ENCODE data around the gene MTUS2.

Gene MTUS2

GRCh38 chr13:28867564-28867963 is 47.4 kb downstream of the MTUS2 start:
- Mint-ChIP-seq H3K4me3 (no peak overlapping the region), H3K36me3 (peaks cover 2 to 4% of the 10 kb centered on the region in 2 donors), H3K27ac (no peak overlapping the region), H3K27me3 (peaks cover 4 to 8% of the 10 kb centered on the region in 2 donors), H3K9me3 (peaks cover 9 to 10% of the 10 kb centered on the region in 2 donors), H3K4me1 (no peaks in the 10 kb centered on the region)
- no peak for ATAC-seq (replicated peaks)
- DNase-seq, result no peak

- Mint-ChIP-seq H3K4me3 (no peak overlapping the region), H3K27ac (no peak overlapping the region), H3K27me3 (peaks cover 8 to 11% of the 10 kb centered on the region in 2 donors), H3K36me3 (peaks cover 2 to 4% of the 10 kb centered on the region in 2 donors), H3K4me1 (no peaks in the 10 kb centered on the region), H3K9me3 (peaks cover 13 to 19% of the 10 kb centered on the region in 2 donors)
- ATAC-seq (replicated peaks) (no peak), DNase-seq (no peak)
Observed at GRCh38 chr13:28872427-28873176, 52.5 kb downstream of the MTUS2 start.

- no peak overlapping the region for H3K4me3 Mint-ChIP-seq
- peaks cover 11% of the 10 kb centered on the region in 2 donors for H3K27me3 Mint-ChIP-seq
- no peaks in the 10 kb centered on the region for H3K4me1 Mint-ChIP-seq
- H3K36me3 Mint-ChIP-seq, result peaks cover 2 to 4% of the 10 kb centered on the region in 2 donors
- H3K27ac Mint-ChIP-seq, result no peak overlapping the region
- no peak for ATAC-seq (replicated peaks)
- H3K9me3 Mint-ChIP-seq, result peaks cover 16 to 23% of the 10 kb centered on the region in 2 donors
- no peak for DNase-seq
Observed at GRCh38 chr13:28875846-28876615, 55.9 kb downstream of the MTUS2 start.

GRCh38 chr13:28877408-28877807 is 57.3 kb downstream of the MTUS2 start:
- H3K27ac Mint-ChIP-seq, result no peak overlapping the region
- ATAC-seq (replicated peaks), result no peak
- H3K4me3 Mint-ChIP-seq, result no peak overlapping the region
- DNase-seq, result no peak
- H3K27me3 Mint-ChIP-seq, result peaks cover 11% of the 10 kb centered on the region in 2 donors
- peaks cover 10 to 14% of the 10 kb centered on the region in 2 donors for H3K9me3 Mint-ChIP-seq
- no peaks in the 10 kb centered on the region for H3K4me1 Mint-ChIP-seq
- no peaks in the 10 kb centered on the region for H3K36me3 Mint-ChIP-seq

- Mint-ChIP-seq H3K36me3 (no peaks in the 10 kb centered on the region), H3K27ac (no peak overlapping the region), H3K9me3 (peaks cover 0 to 2% of the 10 kb centered on the region in 2 donors), H3K27me3 (no peaks in the 10 kb centered on the region), H3K4me1 (no peaks in the 10 kb centered on the region), H3K4me3 (no peak overlapping the region)
- ATAC-seq (replicated peaks) (no peak), DNase-seq (no peak)
Observed at GRCh38 chr13:28885181-28885580, 65.0 kb downstream of the MTUS2 start.

GRCh38 chr13:28889086-28889732 is 69.1 kb downstream of the MTUS2 start:
- Mint-ChIP-seq H3K27me3 (peaks cover 12 to 20% of the 10 kb centered on the region in 2 donors), H3K27ac (no peak overlapping the region), H3K4me3 (no peak overlapping the region), H3K9me3 (no peaks in the 10 kb centered on the region), H3K36me3 (no peaks in the 10 kb centered on the region), H3K4me1 (no peaks in the 10 kb centered on the region)
- DNase-seq (no peak), ATAC-seq (replicated peaks) (no peak)

GRCh38 chr13:28890712-28891111 is 70.6 kb downstream of the MTUS2 start:
- no peak overlapping the region for H3K4me3 Mint-ChIP-seq

GRCh38 chr13:28918030-28918429 is 97.9 kb downstream of the MTUS2 start:
- Mint-ChIP-seq H3K4me1 (no peaks in the 10 kb centered on the region), H3K9me3 (peaks cover 36 to 40% of the 10 kb centered on the region in 2 donors), H3K4me3 (no peak overlapping the region), H3K27me3 (peaks cover 29 to 30% of the 10 kb centered on the region in 2 donors), H3K36me3 (peaks cover 2 to 3% of the 10 kb centered on the region in 2 donors), H3K27ac (no peak overlapping the region)
- no peak for ATAC-seq (replicated peaks)
- no peak for DNase-seq

More at GRCh38 chr13:28890712-28891111, 70.6 kb downstream of the MTUS2 start:
- Mint-ChIP-seq H3K9me3 (no peaks in the 10 kb centered on the region), H3K4me1 (no peaks in the 10 kb centered on the region), H3K36me3 (no peaks in the 10 kb centered on the region), H3K27ac (no peak overlapping the region), H3K27me3 (peaks cover 12 to 20% of the 10 kb centered on the region in 2 donors)
- DNase-seq (no peak), ATAC-seq (replicated peaks) (no peak)

- peaks cover 2 to 3% of the 10 kb centered on the region in 2 donors for H3K36me3 Mint-ChIP-seq
- H3K27me3 Mint-ChIP-seq, result peaks cover 17 to 22% of the 10 kb centered on the region in 2 donors
- H3K4me3 Mint-ChIP-seq, result no peak overlapping the region
- ATAC-seq (replicated peaks) (no peak), DNase-seq (no peak)
- H3K27ac Mint-ChIP-seq, result no peak overlapping the region
- H3K9me3 Mint-ChIP-seq, result peaks cover 17 to 26% of the 10 kb centered on the region in 2 donors
- H3K4me1 Mint-ChIP-seq, result no peaks in the 10 kb centered on the region
Observed at GRCh38 chr13:28922341-28922740, 102.2 kb downstream of the MTUS2 start.

GRCh38 chr13:28935104-28935503 is 115.0 kb downstream of the MTUS2 start:
- ATAC-seq (replicated peaks) (no peak), DNase-seq (no peak)
- Mint-ChIP-seq H3K27me3 (peaks cover 12 to 41% of the 10 kb centered on the region in 2 donors), H3K27ac (no peak overlapping the region), H3K36me3 (no peaks in the 10 kb centered on the region), H3K4me1 (no peaks in the 10 kb centered on the region), H3K4me3 (no peak overlapping the region), H3K9me3 (no peaks in the 10 kb centered on the region)

- no peak for ATAC-seq (replicated peaks)
- peaks cover 0 to 4% of the 10 kb centered on the region in 2 donors for H3K9me3 Mint-ChIP-seq
- H3K27me3 Mint-ChIP-seq, result peaks cover 5 to 23% of the 10 kb centered on the region in 2 donors
- H3K4me1 Mint-ChIP-seq, result no peaks in the 10 kb centered on the region
- H3K27ac Mint-ChIP-seq, result no peak overlapping the region
- H3K36me3 Mint-ChIP-seq, result peaks cover 0 to 2% of the 10 kb centered on the region in 2 donors
- no peak overlapping the region for H3K4me3 Mint-ChIP-seq
- DNase-seq, result no peak
Observed at GRCh38 chr13:28942906-28943305, 122.8 kb downstream of the MTUS2 start.

GRCh38 chr13:28953714-28954418 is 133.7 kb downstream of the MTUS2 start:
- Mint-ChIP-seq H3K9me3 (no peaks in the 10 kb centered on the region), H3K27ac (no peak overlapping the region), H3K4me3 (no peak overlapping the region), H3K4me1 (no peaks in the 10 kb centered on the region), H3K36me3 (no peaks in the 10 kb centered on the region), H3K27me3 (peaks cover 13 to 16% of the 10 kb centered on the region in 2 donors)
- ATAC-seq (replicated peaks), result no peak
- no peak for DNase-seq

- Mint-ChIP-seq H3K27ac (no peak overlapping the region), H3K9me3 (no peaks in the 10 kb centered on the region), H3K27me3 (peaks cover 13 to 16% of the 10 kb centered on the region in 2 donors), H3K4me1 (no peaks in the 10 kb centered on the region), H3K36me3 (no peaks in the 10 kb centered on the region), H3K4me3 (no peak overlapping the region)
- ATAC-seq (replicated peaks) (no peak), DNase-seq (no peak)
Observed at GRCh38 chr13:28954419-28954725, 134.2 kb downstream of the MTUS2 start.

- H3K9me3 Mint-ChIP-seq, result no peaks in the 10 kb centered on the region
- H3K36me3 Mint-ChIP-seq, result no peaks in the 10 kb centered on the region
- H3K27me3 Mint-ChIP-seq, result peaks cover 13 to 16% of the 10 kb centered on the region in 2 donors
- DNase-seq (no peak), ATAC-seq (replicated peaks) (no peak)
- no peak overlapping the region for H3K4me3 Mint-ChIP-seq
- no peaks in the 10 kb centered on the region for H3K4me1 Mint-ChIP-seq
- H3K27ac Mint-ChIP-seq, result no peak overlapping the region
Observed at GRCh38 chr13:28954810-28955209, 134.7 kb downstream of the MTUS2 start.
